ENCODE data around the gene MEA1.

DNA sequence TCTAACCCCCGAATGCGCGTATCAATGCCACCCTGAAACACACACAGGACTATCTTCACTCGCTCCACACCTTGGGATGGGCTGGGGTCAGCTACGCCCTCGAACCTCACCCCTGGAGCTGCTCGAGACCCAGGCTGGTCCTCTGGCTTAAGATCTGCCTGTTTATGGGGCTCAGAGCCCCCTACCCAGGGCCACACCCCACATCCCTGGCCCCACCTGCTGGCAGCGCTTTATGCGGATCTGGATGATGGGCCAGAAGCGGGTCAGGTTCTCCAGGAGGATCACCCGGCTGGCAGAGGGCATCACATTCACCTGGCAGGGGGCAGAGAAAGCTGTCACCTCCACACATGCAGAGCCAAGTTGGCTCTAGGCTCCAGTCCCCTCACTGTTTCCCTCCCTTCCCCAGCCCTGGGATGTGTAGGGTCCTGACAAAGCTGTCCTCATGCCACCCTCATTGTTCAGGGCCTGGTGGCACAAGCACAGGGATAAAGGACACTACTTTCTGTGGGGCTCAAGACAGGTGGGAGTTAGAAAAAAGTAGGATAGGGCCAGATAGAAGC, 31.7 kb upstream of the MEA1 start:
- TF ChIP-seq, protein P1, sequence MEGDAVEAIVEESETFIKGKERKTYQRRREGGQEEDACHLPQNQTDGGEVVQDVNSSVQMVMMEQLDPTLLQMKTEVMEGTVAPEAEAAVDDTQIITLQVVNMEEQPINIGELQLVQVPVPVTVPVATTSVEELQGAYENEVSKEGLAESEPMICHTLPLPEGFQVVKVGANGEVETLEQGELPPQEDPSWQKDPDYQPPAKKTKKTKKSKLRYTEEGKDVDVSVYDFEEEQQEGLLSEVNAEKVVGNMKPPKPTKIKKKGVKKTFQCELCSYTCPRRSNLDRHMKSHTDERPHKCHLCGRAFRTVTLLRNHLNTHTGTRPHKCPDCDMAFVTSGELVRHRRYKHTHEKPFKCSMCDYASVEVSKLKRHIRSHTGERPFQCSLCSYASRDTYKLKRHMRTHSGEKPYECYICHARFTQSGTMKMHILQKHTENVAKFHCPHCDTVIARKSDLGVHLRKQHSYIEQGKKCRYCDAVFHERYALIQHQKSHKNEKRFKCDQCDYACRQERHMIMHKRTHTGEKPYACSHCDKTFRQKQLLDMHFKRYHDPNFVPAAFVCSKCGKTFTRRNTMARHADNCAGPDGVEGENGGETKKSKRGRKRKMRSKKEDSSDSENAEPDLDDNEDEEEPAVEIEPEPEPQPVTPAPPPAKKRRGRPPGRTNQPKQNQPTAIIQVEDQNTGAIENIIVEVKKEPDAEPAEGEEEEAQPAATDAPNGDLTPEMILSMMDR (conservative IDR thresholded peaks at IDR 0.05): no peak
- TF ChIP-seq EZH2 (IDR thresholded peaks at IDR 0.05; ENCODE audit: low read depth): no peak

Data from PC-9 (cell line).